Gastroesophageal sphincter (tissue), 3 donors: Measurements from ENCODE around the gene PRKCQ.

Experiments
- CTCF ChIP-seq, 4 experiments: fragments of 200-600 bp in 2 of 4; fragments of 450-650 bp in 2 of 4; sonication (generic) in 1 of 4; IDR thresholded peaks; one replicate each; pipeline ENCODE4 v1.5.1; 2017 to 2019; ENCODE audit warnings: antibody characterized with exemption in 4 of 4, mild to moderate bottlenecking in 2 of 4, moderate library complexity in 2 of 4
- POLR2A ChIP-seq, 2 donors: fragments of 450-650 bp; IDR thresholded peaks; one replicate each; pipeline ENCODE4 v1.6.1; 2017; ENCODE audit warnings: antibody characterized with exemption in 2 of 2, mild to moderate bottlenecking in 2 of 2, moderate library complexity in 1 of 2

GRCh38 chr10:6465437-6465836 is 114.6 kb downstream of the PRKCQ start:
- TF ChIP-seq CTCF (IDR thresholded peaks at IDR 0.05), result no peak
- TF ChIP-seq POLR2A (IDR thresholded peaks at IDR 0.05), result no peak
